Measurements from ENCODE around the gene THRB.

DNA sequence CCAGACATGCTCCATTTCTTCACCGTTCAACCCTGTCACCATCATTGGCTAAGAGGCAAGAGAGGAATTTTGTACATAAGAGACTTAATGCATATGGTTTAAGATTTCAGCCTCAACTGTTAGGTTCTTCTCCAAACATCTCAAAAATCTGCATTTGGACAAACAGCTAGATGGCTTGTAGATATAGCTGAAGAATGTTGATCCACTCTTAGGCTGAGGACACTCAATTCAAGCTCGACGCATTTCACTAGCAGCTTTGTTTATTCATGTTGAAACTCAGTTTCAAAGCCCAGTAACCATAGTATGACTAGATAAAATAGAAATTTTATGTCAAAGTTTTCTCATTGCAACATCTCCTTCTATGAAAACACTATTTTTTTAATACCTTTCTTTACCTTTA, 208.2 kb downstream of the THRB start:
- no peak for TF ChIP-seq EZH2 (IDR thresholded peaks at IDR 0.05; ENCODE audit: insufficient read depth, poor library complexity, severe bottlenecking)
- no peak for TF ChIP-seq EZH2phosphoT487 (IDR thresholded peaks at IDR 0.05; ENCODE audit: insufficient read depth, low read depth)

Data from GM23248 (cell line).